Measurements from ENCODE around the gene ZBTB18. TPM values are rescaled to one million over a fixed set of nuclear protein-coding genes. Genes with fewer than 3 reads are reported as not detected.
A peak's percentile ranks its signal among the peaks of the same experiment; 100 is the strongest.

ZBTB18 gene
- total RNA-seq, 6 experiments from 2014 or later: 19.4 to 24.5 (median 22.0) TPM

DNA sequence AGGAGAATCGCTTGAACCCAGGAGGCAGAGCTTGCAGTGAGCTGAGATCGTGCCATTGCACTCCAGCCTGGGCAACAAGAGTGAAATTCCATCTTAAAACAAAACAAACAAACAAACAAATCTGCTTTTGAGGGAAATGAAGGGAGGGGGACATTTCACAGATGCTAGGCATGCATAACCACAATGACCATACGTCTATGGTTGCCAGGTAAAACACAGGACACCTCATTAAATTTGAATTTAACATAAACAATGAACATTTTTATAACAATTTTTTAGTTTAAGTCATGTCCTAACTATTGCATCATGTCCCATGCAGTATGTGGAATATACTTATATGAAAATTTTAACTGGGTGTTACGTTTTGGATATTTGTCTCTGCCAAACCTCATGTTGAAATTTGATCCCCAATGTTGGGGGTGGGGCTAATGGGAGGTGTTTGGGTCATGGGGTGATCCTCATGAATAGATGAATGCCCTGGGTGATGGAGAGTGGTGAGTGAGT lies 31.0 kb upstream of the ZBTB18 start:
- no peak for DNase-seq
- TF ChIP-seq CTCF (IDR thresholded peaks at IDR 0.05): no peak
- Mint-ChIP-seq H3K9me3 (no peaks in the 10 kb centered on the region), H3K27me3 (ENCODE audit: insufficient read depth) (peaks cover 12% of the 10 kb centered on the region), H3K36me3 (ENCODE audit: low read depth) (no peaks in the 10 kb centered on the region), H3K27ac (no peak overlapping the region), H3K4me3 (no peak overlapping the region), H3K4me1 (ENCODE audit: low read depth) (no peaks in the 10 kb centered on the region)

DNA sequence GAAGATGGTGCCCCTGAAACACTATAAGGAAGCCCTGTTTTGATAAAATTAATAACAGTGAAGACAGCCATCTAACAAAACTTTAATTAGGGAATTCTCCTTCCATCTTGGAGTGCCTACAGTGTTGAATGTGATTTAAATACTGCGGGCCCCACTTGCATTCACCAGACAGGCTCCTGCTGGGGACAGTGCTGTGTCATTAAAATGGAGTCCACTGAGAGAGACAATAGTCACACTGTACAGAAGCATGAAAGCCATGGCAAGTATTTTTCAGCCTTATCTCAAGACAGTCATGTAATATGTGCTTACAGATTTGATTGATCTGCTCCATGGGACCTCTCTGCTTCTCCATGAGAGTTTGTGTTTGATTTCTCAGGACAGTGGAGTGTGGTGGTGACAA lies 29.7 kb upstream of the ZBTB18 start:
- H3K9me3 Mint-ChIP-seq: no peaks in the 10 kb centered on the region
- no peaks in the 10 kb centered on the region for H3K36me3 Mint-ChIP-seq (ENCODE audit: low read depth)
- no peak for TF ChIP-seq CTCF (IDR thresholded peaks at IDR 0.05)
- no peaks in the 10 kb centered on the region for H3K4me1 Mint-ChIP-seq (ENCODE audit: low read depth)
- no peak overlapping the region for H3K27ac Mint-ChIP-seq
- no peak for DNase-seq
- H3K4me3 Mint-ChIP-seq: no peak overlapping the region
- H3K27me3 Mint-ChIP-seq (ENCODE audit: insufficient read depth): peaks cover 18% of the 10 kb centered on the region

DNA sequence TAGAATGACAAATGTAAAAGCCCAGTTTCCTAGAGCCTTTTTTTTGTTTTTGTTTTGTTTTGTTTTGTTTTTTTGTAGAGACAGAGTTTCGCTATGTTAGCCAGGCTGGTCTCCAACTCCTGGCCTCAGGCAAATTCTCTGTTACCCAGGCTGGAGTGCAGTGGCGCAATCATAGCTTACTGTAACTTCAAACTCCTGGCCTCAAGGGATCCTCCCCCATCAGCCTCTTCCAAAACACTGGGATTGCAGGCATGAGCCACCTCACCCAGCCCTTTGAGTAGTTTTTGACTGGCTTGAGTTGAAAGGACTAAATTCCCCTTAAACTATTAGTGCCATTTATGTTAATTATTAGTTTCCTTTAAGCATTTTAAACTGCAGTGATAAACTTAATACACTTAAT lies 28.8 kb upstream of the ZBTB18 start:
- TF ChIP-seq CTCF (IDR thresholded peaks at IDR 0.05): no peak
- H3K27ac Mint-ChIP-seq: no peak overlapping the region; the same call in 1 of the 2 replicates
- H3K36me3 Mint-ChIP-seq (ENCODE audit: low read depth): no peaks in the 10 kb centered on the region
- H3K4me3 Mint-ChIP-seq: no peak overlapping the region
- H3K9me3 Mint-ChIP-seq: no peaks in the 10 kb centered on the region
- DNase-seq: peak; percentile 78
- no peaks in the 10 kb centered on the region for H3K4me1 Mint-ChIP-seq (ENCODE audit: low read depth)
- peaks cover 18% of the 10 kb centered on the region for H3K27me3 Mint-ChIP-seq (ENCODE audit: insufficient read depth)

DNA sequence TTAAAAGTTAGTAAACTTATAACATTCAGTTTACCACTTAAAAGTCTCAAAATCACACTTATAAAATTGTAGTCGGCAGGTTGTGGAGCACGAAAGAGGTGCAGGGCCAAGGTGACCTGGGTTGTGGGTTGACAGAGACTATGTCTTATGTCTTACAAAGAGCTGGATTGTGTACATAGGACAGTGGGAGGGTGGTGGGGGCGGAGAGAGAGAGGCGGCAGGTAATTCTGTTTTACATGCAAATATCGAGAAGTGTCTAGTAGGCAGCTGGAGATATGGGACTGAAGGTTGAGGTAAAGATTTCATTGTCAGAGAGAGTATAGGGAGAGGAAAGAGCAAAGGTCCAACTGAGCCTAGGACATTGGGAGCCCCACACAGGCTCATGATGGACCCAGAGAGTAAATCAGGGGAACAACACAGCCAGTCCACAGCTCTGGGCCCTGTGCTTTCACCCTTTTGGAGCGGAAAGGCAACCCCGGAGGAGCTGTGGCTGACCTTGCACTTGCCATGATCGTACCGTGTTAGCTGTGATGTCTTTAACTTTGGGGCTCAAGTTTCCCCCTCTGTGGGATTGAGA lies 28.1 kb upstream of the ZBTB18 start:
- Mint-ChIP-seq H3K27me3 (ENCODE audit: insufficient read depth) (peaks cover 19% of the 10 kb centered on the region), H3K36me3 (ENCODE audit: low read depth) (no peaks in the 10 kb centered on the region), H3K27ac (no peak overlapping the region), H3K4me3 (no peak overlapping the region), H3K4me1 (ENCODE audit: low read depth) (no peaks in the 10 kb centered on the region), H3K9me3 (no peaks in the 10 kb centered on the region)
- no peak for TF ChIP-seq CTCF (IDR thresholded peaks at IDR 0.05)
- DNase-seq: no peak

- no peak for TF ChIP-seq CTCF (IDR thresholded peaks at IDR 0.05)
- no peaks in the 10 kb centered on the region for H3K4me1 Mint-ChIP-seq (ENCODE audit: low read depth)
- H3K36me3 Mint-ChIP-seq (ENCODE audit: low read depth): no peaks in the 10 kb centered on the region
- peaks cover 19% of the 10 kb centered on the region for H3K27me3 Mint-ChIP-seq (ENCODE audit: insufficient read depth)
- no peak overlapping the region for H3K4me3 Mint-ChIP-seq
- DNase-seq: no peak
- H3K9me3 Mint-ChIP-seq: no peaks in the 10 kb centered on the region
- no peak overlapping the region for H3K27ac Mint-ChIP-seq
Measured at GRCh38 chr1:244027491-244028145, 23.5 kb upstream of the ZBTB18 start.
